Measurements from ENCODE around the gene UVRAG.

- TF ChIP-seq, protein P1, sequence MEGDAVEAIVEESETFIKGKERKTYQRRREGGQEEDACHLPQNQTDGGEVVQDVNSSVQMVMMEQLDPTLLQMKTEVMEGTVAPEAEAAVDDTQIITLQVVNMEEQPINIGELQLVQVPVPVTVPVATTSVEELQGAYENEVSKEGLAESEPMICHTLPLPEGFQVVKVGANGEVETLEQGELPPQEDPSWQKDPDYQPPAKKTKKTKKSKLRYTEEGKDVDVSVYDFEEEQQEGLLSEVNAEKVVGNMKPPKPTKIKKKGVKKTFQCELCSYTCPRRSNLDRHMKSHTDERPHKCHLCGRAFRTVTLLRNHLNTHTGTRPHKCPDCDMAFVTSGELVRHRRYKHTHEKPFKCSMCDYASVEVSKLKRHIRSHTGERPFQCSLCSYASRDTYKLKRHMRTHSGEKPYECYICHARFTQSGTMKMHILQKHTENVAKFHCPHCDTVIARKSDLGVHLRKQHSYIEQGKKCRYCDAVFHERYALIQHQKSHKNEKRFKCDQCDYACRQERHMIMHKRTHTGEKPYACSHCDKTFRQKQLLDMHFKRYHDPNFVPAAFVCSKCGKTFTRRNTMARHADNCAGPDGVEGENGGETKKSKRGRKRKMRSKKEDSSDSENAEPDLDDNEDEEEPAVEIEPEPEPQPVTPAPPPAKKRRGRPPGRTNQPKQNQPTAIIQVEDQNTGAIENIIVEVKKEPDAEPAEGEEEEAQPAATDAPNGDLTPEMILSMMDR (IDR thresholded peaks at IDR 0.05): no peak
- TF ChIP-seq POLR2A (IDR thresholded peaks at IDR 0.05): no peak
Observed at GRCh38 chr11:75964071-75964470, 149.1 kb downstream of the UVRAG start.

Measured in ovary (tissue), 3 donors.